HG02798 (cell line): Measurements from ENCODE around the gene EDC3.

Experiments
- ATAC-seq: cut with Tn5 transposase; IDR thresholded peaks from one replicate; pipeline ENCODE4 v1.9.1; 2021; ENCODE audit warnings: mild to moderate bottlenecking; ENCODE audit not compliant: unreplicated experiment, poor library complexity

Gene EDC3

DNA sequence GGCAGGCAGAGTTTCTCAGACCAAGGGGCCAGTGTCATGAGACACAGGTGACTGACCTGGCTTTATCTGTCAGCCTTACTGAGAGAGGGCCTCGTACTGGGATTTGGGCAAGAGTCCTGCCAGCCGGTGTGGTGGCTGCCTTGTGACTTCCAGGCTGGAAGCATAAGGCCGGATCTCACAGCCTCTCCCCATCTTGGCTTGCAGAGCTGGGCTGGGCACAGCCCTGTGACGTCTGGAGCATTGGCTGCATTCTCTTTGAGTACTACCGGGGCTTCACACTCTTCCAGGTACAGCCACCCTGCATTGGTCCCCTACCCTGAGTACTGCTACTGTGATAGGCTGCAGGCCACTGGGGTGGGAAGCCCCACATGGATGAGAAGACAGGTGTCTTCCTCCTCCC, 68.1 kb downstream of the EDC3 start:
- ATAC-seq: no peak

DNA sequence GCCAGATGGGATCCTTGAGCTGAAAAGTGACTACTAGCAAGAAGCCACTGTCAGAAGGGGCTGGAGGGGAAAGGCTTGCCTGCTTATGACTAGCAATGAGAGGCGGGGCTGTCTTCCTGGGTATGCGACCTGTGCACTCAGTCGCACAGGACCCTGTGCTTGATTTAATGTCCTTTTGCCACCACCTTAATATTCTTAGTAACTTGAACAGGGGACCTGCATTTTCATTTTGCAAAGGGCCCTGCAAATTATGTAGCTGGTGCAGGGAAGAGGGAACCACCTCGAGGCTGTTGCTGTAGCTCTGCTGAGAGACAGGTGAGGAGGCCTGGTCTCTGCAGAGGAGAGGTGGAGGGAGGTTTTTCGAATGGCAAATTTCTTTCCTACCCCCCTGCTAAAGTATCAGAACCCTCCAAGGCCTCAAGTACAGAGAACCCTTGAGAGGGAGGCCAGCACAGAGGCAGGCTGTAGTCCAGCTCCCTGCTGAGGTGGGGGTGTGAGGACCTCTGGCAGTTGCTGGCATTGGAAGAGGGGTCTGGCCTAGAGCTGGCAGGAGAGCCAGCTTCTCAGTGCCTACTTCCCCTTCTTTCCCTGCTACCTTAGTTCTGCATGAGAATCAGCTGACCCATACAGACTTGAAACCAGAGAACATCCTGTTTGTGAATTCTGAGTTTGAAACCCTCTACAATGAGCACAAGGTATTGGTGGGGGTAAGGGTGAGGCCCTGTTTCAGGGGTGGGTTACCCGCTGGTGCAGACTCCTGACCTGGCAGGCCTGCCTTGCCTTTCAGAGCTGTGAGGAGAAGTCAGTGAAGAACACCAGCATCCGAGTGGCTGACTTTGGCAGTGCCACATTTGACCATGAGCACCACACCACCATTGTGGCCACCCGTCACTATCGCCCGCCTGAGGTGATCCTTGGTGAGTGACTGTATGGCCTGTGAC, 68.8 kb downstream of the EDC3 start:
- ATAC-seq: peak; percentile 50

DNA sequence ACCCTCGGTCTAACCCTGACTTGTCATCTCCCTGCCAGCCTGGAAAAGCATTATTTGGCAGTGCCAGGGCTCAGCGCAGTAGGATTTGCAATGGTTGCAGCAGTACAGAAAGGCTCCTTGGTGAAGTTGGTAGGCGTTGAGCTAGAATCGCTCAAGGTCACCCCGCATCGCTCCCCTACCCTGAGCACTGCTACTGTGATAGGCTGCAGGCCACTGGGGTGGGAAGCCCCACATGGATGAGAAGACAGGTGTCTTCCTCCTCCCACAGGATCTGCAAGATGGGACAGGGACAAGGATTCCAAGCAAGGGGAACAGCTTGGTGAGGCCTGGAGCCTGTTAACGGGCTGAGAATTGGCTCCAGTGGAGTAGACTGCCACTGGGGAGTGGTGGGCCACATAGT, 69.5 kb downstream of the EDC3 start:
- no peak for ATAC-seq

DNA sequence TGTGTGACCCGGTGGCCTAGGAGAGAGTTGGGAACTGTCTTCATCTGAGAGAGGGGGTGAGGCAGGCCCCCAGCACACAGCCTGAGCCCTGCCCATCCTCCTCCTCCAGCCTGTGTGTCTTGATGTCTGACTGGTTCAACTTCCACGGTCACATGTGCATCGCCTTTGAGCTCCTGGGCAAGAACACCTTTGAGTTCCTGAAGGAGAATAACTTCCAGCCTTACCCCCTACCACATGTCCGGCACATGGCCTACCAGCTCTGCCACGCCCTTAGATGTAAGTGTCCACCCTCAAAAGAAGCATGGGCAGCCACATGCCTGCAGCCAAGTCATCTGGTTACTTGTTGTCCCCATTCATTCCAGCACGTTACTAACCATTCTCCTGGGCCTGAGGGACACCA, 70.1 kb downstream of the EDC3 start:
- ATAC-seq: no peak

DNA sequence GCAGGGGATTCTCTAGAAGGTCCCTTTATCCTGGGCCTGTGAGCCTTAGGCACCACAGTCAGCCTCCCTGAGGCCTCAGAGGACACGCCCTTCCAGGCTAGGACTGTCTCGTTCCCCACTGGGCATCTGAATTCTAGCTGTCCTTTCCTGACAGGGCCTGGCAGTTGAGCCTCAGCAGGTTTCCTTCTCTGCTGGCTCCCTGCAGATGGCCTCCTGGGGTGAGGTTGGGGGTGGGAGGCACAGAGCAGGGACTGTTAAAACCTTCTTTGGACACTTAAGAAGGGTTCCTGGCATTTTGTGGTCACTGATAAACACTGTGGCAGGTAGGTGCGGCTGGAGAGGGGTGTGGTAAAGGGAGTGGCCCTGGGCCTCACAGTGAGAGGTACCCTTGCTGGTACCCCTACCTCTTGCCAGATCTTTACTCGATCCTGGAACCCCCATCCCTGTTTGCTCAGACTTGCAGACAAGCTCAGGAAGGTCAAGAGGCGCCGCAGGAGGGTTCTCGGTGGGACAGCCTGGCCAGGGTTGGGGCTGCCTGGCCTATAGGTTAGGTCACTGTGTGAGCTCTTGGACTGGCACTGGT, 71.7 kb downstream of the EDC3 start:
- no peak for ATAC-seq

DNA sequence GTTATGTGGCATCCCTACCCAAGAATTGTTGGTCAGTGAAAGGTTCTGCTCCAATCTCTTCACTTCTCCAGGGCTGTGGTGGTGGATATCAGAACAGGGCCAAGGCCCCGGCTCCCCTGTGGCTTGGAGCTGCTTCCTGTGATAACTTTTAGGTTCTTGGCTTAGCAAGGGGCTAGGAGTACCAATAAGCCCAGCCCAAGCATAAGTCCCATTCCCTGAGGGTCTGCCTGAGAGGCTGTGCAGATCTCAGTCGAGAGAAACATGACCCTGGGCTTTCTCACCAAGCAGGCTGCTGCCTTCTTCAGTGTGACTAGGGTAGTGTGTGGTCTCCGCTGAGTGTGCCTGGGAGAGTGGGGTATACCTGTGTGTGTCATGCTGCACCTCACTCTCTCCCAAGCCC, 73.1 kb downstream of the EDC3 start:
- ATAC-seq: no peak

DNA sequence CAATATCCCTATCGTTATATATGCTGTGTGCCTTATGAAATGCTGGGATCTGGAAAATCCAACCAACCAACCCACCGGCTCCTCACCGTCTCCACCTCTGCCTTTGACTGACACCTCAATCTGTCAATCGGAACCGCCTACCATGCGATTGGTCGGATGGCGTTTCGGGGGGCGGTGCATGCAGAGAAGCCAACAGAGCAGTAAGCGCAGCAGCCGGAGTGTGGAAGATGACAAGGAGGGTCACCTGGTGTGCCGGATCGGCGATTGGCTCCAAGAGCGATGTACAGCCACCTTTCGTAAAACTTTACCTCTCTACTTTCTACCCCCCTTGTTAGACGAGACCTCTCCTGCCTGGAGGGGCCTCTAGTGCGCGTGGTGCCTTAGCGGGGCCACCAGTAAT, 73.9 kb downstream of the EDC3 start:
- no peak for ATAC-seq

DNA sequence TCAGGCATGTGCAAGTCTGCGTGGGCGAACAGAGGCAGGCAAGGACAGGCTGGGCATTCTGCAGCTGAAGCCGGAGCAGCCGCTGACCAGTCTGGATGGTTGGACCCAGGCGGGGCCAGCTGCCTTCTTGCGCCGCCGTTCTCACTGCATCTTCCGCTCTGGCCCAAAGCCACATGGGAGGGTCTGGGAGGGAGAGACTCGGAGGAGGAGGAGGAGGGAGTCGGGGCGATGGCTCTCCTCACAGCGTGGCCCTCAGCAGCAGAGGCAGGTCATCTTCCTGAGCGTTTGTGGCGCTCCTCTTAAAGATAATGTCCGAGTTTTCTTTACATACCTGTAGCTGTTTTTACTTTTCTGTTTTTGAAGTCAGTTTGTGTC, 74.3 kb downstream of the EDC3 start:
- no peak for ATAC-seq

DNA sequence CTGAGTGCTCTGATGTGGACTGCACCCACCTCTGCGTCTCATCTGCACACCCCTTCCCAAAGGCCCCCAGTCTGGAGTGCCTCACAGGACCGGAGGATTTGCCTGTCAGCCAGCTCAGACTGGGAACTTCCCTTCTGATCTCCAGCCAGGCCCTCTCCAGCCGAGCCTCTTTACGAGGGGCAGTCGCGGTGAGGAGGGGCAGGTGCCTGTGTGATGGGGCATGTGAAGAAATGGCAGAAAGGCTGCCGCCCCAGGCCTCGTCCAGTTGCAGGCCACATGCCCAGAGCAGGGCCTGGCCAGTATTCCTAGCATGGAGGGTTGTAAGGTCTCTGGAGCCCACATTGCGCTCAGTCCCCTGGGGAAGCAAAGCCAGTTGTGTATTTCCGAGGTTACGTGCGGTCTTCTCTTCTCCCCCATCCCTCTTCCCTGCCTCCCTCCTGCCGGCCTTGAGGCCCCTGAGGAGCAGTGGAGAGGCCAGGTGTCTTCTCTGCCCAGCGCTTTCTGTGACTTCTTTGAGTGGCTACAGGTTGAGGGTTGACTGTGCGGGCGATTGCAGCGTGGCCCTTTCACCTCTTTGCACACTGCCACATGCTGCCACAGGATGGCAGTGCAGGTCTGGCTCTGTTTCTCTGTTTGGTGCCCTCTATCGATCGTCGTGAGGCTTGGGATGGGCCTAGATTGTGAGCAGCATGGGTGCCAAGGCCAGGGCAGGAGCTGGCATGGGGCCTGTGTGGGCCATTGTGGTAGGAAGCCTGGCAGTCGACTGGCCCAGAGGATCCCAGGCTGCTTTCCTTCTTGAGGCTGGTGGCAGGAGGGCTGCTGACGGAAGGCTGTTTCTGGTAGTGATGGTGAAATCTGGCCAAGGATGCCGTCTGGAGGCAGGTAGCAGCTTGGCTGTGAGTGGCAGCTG, 74.9 kb downstream of the EDC3 start:
- peak; percentile 54 for ATAC-seq

DNA sequence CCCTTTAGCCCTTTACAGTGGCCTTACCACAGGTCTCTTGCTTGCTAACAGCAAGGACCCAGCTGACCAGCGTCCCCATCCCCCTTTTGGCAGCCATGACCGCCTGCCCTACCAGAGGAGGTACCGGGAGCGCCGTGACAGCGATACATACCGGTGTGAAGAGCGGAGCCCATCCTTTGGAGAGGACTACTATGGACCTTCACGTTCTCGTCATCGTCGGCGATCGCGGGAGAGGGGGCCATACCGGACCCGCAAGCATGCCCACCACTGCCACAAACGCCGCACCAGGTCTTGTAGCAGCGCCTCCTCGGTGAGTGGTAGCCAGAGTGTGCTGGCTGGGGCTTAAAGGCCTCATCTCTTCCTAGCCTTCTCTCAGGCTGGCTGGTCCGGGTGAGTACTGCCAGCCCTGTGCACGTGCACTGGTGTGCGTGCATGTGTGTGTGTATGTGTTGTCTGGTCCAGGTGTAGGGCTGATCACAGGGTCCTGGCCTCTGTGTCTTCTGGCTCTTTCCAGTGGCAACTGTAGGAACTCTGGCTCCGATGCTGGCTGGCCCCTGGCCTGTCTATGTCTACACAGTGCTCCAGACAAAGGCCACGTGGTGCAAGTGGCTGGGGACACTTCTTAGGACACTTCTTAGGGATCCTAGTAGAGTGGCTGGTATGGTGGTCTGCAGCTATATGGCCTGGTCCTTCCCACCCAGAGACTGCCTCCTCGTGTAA, 75.7 kb downstream of the EDC3 start:
- no peak for ATAC-seq

DNA sequence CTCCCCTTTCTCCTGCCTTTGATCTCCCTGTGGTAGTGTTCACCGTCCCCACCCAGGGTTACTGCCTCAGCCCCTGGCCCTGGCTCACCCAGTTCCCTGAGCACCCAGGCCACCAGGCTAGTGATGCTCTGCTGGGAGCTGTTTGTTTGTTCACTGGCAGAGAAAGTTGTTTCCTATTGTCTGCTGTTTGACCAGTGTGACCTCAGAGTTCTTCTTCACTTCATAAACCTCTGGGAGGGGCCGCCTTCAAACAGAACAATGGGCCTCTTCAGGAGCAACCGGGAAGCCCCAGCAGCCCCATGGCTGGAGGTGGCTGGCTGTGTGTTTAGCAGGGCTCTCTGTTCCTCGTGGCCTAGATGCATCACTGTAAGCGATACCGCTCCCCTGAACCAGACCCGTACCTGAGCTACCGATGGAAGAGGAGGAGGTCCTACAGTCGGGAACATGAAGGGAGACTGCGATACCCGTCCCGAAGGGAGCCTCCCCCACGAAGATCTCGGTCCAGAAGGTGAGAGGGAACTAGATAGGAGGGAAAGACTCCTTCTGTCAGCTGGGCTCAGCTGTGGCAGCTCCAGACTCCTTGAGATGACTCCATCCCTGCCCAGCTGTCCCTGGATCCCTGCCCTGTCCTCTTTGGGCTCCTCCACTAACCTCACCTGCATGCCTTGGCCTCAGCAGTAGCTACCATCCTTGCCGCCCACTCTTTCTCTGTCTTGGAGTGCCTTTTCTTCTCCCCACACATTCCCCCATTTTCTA, 76.8 kb downstream of the EDC3 start:
- no peak for ATAC-seq

DNA sequence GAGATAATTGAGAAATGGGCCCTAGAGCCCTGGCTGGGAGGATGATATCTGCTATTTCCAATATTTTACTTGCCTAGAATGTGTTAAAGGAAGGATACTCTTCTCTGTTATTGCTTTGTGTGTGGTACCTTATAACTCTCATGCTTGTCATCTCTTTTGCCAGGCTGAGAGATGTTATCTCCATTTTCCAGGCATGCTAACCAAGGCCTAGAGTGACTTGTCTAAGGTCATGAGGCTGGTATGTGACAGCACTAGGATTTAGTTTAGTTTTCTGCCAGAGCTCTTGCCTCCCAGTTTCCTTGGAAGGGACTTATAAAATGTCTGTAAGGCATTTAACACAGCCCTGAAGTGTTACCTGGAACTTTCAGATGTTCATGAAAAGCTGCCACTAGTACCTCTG, 78.8 kb downstream of the EDC3 start:
- no peak for ATAC-seq

DNA sequence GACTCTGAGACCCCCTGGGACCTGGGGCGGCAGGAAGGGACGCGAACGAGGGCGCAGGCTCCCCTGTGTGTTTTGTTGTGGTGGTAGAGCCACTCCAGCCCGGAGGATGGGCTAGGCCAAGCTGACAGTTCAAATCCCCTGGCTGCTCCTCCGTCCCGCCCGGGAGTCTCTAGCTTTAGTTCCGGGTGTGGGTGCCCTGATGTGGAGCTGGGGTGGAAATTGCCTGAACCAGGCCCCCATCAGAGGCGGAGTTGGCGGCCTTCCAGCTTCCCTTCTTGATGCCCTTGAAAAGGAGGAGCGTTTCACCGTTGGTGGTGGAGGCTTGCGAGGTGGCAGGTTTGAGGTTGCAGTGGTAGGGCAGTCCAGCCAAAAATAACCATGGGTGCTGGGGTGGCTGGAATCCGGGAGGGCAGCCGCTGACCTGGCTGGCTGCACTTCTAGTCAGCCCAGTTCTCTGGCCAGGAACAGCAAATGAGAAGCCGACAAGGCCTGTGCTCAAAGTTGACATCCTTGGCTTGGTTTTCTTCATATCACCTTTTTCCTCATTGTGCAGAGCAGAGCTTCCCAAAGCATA, 79.4 kb downstream of the EDC3 start:
- ATAC-seq: no peak

DNA sequence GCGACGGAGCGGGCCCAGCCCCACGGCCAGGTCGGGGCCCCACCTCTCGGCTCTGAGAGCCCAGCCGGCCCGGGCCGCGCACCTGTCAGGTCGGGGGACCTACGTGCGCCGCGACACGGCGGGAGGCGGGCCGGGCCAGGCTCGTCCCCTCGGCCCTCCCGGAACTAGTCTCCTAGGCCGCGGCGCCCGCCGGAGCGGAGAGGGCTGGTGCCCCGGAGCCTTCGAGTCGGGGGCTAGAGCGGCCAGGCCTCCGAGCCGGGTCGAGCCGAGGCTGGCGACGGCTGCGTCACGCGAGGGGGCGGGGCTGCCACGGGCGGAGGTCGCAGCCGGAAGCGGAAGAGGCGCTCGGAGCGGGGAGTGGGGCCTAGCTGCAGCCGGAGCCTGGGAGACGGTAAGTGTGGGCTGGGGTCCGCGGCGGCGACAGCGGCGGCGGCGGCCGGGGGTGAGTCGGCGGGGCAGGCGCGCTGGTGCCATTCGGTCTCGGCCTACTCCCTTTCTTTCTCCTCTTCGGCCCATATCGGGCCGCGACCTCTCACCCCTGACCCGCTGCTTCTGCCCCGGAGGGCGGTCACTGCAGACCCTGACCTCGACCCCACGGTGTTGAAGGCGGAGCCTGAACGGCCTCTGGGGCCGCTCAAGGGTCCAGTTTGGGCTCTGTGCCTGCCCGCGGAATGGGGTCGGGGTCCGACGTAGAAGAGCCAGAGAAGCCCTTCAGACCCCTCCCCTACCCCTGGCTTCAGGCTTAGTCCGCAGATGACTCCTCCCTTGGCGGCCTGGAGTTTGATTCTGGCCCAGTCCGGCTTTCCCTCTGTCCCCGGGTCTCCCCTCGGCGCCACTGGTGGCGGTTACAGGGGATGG, 80.1 kb downstream of the EDC3 start, which contains the start of gene CLK3:
Gene CLK3, plus strand, starts transcription at position 329 of the 858 bp plus-strand sequence. CDS start 3,361 bp downstream, outside the sequence.
- peak; percentile 84 for ATAC-seq

DNA sequence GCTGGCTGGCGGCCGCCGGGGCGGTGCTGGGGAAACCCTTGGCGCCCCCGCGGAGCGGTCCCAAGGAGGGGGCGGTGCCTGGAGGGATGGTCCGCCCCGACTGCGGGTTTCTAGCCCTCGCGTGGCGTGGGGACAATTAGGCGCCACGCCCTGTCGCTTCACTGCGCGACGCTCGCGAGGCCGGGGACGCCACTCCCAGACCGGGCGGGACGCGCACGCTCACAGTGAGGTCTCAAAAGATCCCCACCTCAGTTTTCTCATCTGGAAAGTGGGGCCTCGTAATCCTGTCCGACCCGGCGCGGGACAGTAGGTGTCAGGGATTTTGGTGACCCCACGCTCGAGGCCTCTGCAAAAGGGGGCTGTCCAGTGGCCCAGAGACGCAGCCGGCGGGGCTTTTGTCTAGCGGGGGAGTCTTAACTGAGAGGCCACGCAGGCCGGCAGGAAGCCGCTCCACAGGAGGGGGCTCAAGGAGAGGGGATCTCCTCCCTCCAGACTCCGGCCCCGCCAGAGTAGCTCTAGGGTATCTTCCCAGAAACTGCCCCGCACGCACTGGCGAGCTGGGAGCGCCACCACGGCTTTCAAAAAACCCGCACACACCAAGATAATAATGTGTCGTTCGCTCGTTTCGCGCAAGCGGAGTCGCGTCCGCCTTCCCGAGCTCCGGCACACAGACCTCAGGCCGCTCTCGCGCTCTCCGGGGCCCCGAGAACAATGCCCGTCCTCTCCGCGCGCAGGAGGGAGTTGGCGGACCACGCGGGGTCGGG, 80.9 kb downstream of the EDC3 start:
- peak; percentile 65 for ATAC-seq

DNA sequence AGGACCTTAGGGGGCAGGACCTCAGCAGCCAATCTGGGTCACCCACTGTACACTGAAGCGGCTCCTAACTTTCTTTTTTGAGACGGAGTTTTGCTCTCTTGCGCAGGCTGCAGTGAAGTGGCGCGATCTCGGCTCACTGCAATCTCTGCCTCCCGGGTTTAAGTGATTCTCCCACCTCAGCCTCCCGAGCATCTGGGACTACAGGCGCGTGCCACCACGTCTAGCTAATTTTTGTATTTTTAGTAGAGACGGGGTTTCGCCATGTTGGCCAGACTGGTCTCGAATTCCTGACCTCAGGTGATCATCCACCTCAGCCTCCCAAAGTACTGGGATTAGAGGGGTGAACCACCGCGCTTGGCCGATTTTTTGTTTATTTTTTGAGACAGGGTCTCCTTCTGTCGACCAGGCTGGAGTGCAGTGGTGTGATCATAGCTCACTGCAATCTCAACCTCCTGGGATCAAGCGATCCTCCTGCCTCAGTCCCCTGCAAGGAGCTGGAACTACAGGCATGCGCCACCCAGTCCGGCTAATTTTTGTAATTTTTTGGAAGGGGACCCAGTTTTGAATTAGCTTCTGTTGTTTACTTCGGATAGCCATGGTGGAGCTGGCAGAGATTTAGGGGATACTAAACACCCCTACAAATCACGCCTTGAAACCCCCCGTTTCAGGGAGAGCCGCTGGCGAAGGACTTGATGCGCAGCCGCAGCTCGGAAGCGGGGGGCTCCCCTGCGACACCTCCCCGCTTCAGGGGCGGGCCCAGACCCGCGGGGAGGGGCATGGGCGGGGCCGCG, 81.7 kb downstream of the EDC3 start:
- ATAC-seq: no peak
